GM23338 (cell line): ENCODE measurements around the gene PTH1R. TPM values are rescaled to one million over a fixed set of nuclear protein-coding genes. Genes with fewer than 3 reads are reported as not detected.

Experiments used
- ATAC-seq: fragments of 200-7000 bp; cut with Tn5 transposase; 3 replicates; pipeline ENCODE4 v1.9.1; 2020
- DNase-seq: peaks from one replicate; pipeline ENCODE4 v3.0.0-alpha.2; 2015; ENCODE audit warnings: low spot score
- H2AFZ ChIP-seq: fragments of 200-600 bp; sonication (generic); 2 replicates; pipeline ENCODE4 v1.8.0; 2016; ENCODE audit warnings: antibody characterized with exemption, mild to moderate bottlenecking, moderate library complexity
- H3F3A ChIP-seq: fragments of 200-600 bp; sonication (generic); replicated peaks from 2 replicates; pipeline ENCODE4 v1.8.0; 2017; ENCODE audit warnings: antibody characterized with exemption, mixed run types, low read depth
- H3K27ac ChIP-seq: fragments of 200-600 bp; sonication (generic); 2 replicates; pipeline ENCODE4 v1.6.1; 2016; ENCODE audit warnings: low read depth
- H3K27me3 ChIP-seq: fragments of 200-600 bp; sonication (generic); 2 replicates; pipeline ENCODE4 v1.8.0; 2016; ENCODE audit warnings: mild to moderate bottlenecking, mixed run types, moderate library complexity; ENCODE audit not compliant: insufficient read depth
- H3K36me3 ChIP-seq: fragments of 200-600 bp; sonication (generic); 2 replicates; pipeline ENCODE4 v1.8.0; 2016; ENCODE audit warnings: mild to moderate bottlenecking; ENCODE audit not compliant: insufficient read depth
- H3K4me1 ChIP-seq: fragments of 200-600 bp; sonication (generic); 2 replicates; pipeline ENCODE4 v1.8.0; 2016; ENCODE audit warnings: mild to moderate bottlenecking, moderate library complexity; ENCODE audit not compliant: insufficient read depth
- H3K4me2 ChIP-seq: fragments of 200-600 bp; sonication (generic); 2 replicates; pipeline ENCODE4 v1.7.1; 2017; ENCODE audit warnings: mixed run types
- H3K4me3 ChIP-seq: fragments of 200-600 bp; sonication (generic); 2 replicates; pipeline ENCODE4 v1.6.1; 2016; ENCODE audit warnings: mixed run types
- H3K79me2 ChIP-seq: fragments of 200-600 bp; sonication (generic); replicated peaks from 2 replicates; pipeline ENCODE4 v1.8.0; 2017; ENCODE audit warnings: mild to moderate bottlenecking; ENCODE audit not compliant: insufficient read depth
- H3K9me2 ChIP-seq: fragments of 200-600 bp; sonication (generic); 2 replicates; pipeline ENCODE4 v1.8.0; 2017; ENCODE audit not compliant: insufficient read depth
- H4K20me1 ChIP-seq: fragments of 200-600 bp; sonication (generic); replicated peaks from 2 replicates; pipeline ENCODE4 v1.8.0; 2017; ENCODE audit warnings: mild to moderate bottlenecking; ENCODE audit not compliant: insufficient read depth
- H3K27ac Mint-ChIP-seq: 2 replicates; pipeline ENCODE4 v1.8.0; 2020; ENCODE audit warnings: inconsistent platforms, mild to moderate bottlenecking, moderate library complexity, mixed read lengths
- H3K27me3 Mint-ChIP-seq: 3 replicates; pipeline ENCODE4 v1.8.0; 2022; ENCODE audit warnings: low read depth, mild to moderate bottlenecking, moderate library complexity, mixed read lengths, inconsistent platforms; ENCODE audit not compliant: insufficient read depth, poor library complexity
- H3K36me3 Mint-ChIP-seq: 3 replicates; pipeline ENCODE4 v1.8.0; 2021; ENCODE audit warnings: low read depth, mild to moderate bottlenecking, inconsistent platforms, moderate library complexity, mixed read lengths
- H3K4me1 Mint-ChIP-seq: 3 replicates; pipeline ENCODE4 v1.8.0; 2020; ENCODE audit warnings: mild to moderate bottlenecking, inconsistent platforms, mixed read lengths
- H3K4me3 Mint-ChIP-seq: 3 replicates; pipeline ENCODE4 v1.8.0; 2021; ENCODE audit warnings: moderate library complexity, mild to moderate bottlenecking, inconsistent platforms, mixed read lengths
- H3K9me3 Mint-ChIP-seq: 3 replicates; pipeline ENCODE4 v1.8.0; 2020; ENCODE audit warnings: moderate library complexity, mild to moderate bottlenecking, inconsistent platforms, mixed read lengths
- CREB1 ChIP-seq: fragments of 250-450 bp; sonication (Bioruptor Pico); IDR thresholded peaks from 2 replicates; pipeline ENCODE4 v1.5.0; 2020; ENCODE audit warnings: low read depth, mild to moderate bottlenecking, moderate library complexity
- EZH2 ChIP-seq: fragments of 200-600 bp; sonication (generic); IDR thresholded peaks from one replicate; pipeline ENCODE4 v1.8.0; 2017; ENCODE audit warnings: antibody characterized with exemption, mild to moderate bottlenecking, low read depth; ENCODE audit not compliant: unreplicated experiment
- EZH2phosphoT487 ChIP-seq: fragments of 200-600 bp; sonication (generic); IDR thresholded peaks from one replicate; pipeline ENCODE4 v1.8.1; 2018; ENCODE audit warnings: antibody characterized with exemption; ENCODE audit not compliant: unreplicated experiment
- JUNB ChIP-seq: IDR thresholded peaks from one replicate; pipeline ENCODE4 v1.6.1; 2016; ENCODE audit warnings: antibody characterized with exemption; ENCODE audit not compliant: unreplicated experiment
- NANOG ChIP-seq: IDR thresholded peaks from 2 replicates; pipeline ENCODE4 v1.6.1; 2016; ENCODE audit warnings: antibody characterized with exemption, borderline replicate concordance
- POLR2AphosphoS5 ChIP-seq: IDR thresholded peaks from 2 replicates; pipeline ENCODE4 v1.6.1; 2016; ENCODE audit warnings: antibody characterized with exemption, low read depth
- REST ChIP-seq: IDR thresholded peaks from one replicate; pipeline ENCODE4 v1.6.1; 2018; ENCODE audit warnings: antibody characterized with exemption; ENCODE audit not compliant: unreplicated experiment
- ZNF114 ChIP-seq: fragments of 250-450 bp; sonication (Bioruptor Pico); IDR thresholded peaks from 2 replicates; pipeline ENCODE4 v1.5.0; 2020; ENCODE audit warnings: mild to moderate bottlenecking, moderate library complexity
- ZNF331 ChIP-seq: fragments of 250-450 bp; sonication (Bioruptor Pico); IDR thresholded peaks from 2 replicates; pipeline ENCODE4 v1.5.0; 2020; ENCODE audit warnings: low read depth, mild to moderate bottlenecking, moderate library complexity
- ZNF462 ChIP-seq: fragments of 250-450 bp; sonication (Bioruptor Pico); IDR thresholded peaks from 2 replicates; pipeline ENCODE4 v1.5.0; 2020; ENCODE audit warnings: mild to moderate bottlenecking, moderate library complexity
- polyA plus RNA-seq: library from polyadenylated mRNA; unstranded; fragments of >200 nt; fragmentation: Nextera tagmentation; extraction: Ambion mirVana; gene quantifications from 2 replicates; pipeline ENCODE4 v1.2.1, GENCODE V29; 2016
- total RNA-seq: library from RNA; depleted of rRNA; stranded (reverse); fragments of >200 nt; shearing (Covaris generic); gene quantifications from 2 replicates; pipeline ENCODE4 v1.2.3, GENCODE V29; 2014
- TF ChIP-seq, protein P1 (sequence below), 2 experiments: fragments of 200-600 bp in 1 of 2; sonication (generic) in 1 of 2; conservative IDR thresholded peaks; 2 replicates each; pipeline versions ENCODE4 v1.5.1 to v1.6.1; 2016 to 2017; ENCODE audit warnings: antibody characterized with exemption in 2 of 2, low read depth in 2 of 2, mild to moderate bottlenecking in 2 of 2, moderate library complexity in 1 of 2
- TF ChIP-seq, protein P2 (sequence below): IDR thresholded peaks from 2 replicates; pipeline ENCODE4 v1.6.1; 2016; ENCODE audit warnings: antibody characterized with exemption

PTH1R gene
- total and polyA plus RNA-seq, 2 experiments from 2014 or later: 1.3 to 1.9 TPM

DNA sequence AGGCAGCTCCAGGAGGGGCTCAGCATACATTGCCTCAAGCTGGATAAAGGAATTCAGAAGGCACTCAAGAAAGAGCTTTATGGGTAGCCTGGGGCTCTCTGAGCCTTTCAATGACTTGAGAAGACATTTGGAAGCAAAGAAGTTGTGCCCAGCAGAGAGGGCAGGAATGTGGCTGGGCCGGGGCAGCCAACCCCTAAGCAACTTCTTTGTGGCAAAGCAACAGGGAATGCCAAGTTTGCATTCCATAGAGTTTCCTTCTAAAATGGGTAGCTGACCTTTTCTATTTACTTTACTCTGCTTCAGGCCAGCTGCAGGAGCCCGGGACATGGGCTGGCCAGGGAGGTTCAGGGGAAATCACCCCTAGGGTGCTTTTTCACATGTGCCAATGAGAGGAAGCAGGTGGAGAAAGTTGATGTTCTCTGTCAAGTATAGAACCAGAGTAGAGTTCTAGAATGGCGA, 53.5 kb downstream of the PTH1R start:
- DNase-seq: no peak
- H3K79me2 ChIP-seq: peaks cover 74% of the 10 kb centered on the region
- Mint-ChIP-seq H3K36me3 (no peaks in the 10 kb centered on the region; the same call in 2 of the 3 replicates), H3K4me3 (no peak overlapping the region), H3K9me3 (no peaks in the 10 kb centered on the region), H3K27me3 (peaks cover 4% of the 10 kb centered on the region), H3K4me1 (peaks cover 32% of the 10 kb centered on the region), H3K27ac (peak overlapping the region; percentile 70)
- ATAC-seq: peak; percentile 10; the same call in 2 of the 3 replicates
- no peaks in the 10 kb centered on the region for H3K9me2 ChIP-seq
- no peak overlapping the region for H2AFZ ChIP-seq
- TF ChIP-seq, protein P1, sequence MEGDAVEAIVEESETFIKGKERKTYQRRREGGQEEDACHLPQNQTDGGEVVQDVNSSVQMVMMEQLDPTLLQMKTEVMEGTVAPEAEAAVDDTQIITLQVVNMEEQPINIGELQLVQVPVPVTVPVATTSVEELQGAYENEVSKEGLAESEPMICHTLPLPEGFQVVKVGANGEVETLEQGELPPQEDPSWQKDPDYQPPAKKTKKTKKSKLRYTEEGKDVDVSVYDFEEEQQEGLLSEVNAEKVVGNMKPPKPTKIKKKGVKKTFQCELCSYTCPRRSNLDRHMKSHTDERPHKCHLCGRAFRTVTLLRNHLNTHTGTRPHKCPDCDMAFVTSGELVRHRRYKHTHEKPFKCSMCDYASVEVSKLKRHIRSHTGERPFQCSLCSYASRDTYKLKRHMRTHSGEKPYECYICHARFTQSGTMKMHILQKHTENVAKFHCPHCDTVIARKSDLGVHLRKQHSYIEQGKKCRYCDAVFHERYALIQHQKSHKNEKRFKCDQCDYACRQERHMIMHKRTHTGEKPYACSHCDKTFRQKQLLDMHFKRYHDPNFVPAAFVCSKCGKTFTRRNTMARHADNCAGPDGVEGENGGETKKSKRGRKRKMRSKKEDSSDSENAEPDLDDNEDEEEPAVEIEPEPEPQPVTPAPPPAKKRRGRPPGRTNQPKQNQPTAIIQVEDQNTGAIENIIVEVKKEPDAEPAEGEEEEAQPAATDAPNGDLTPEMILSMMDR (conservative IDR thresholded peaks at IDR 0.05; ENCODE audit: low read depth in 2 of 2): no peak
- TF ChIP-seq, protein P2, sequence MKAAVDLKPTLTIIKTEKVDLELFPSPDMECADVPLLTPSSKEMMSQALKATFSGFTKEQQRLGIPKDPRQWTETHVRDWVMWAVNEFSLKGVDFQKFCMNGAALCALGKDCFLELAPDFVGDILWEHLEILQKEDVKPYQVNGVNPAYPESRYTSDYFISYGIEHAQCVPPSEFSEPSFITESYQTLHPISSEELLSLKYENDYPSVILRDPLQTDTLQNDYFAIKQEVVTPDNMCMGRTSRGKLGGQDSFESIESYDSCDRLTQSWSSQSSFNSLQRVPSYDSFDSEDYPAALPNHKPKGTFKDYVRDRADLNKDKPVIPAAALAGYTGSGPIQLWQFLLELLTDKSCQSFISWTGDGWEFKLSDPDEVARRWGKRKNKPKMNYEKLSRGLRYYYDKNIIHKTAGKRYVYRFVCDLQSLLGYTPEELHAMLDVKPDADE: no peak
- TF ChIP-seq JUNB: no peak
- TF ChIP-seq ZNF462 (CRISPR knock-in tag): no peak
- TF ChIP-seq NANOG: no peak
- no peak for TF ChIP-seq POLR2AphosphoS5
- no peak for TF ChIP-seq REST
- no peak for TF ChIP-seq ZNF331 (CRISPR knock-in tag)
- TF ChIP-seq CREB1 (CRISPR knock-in tag): no peak
- no peak for TF ChIP-seq EZH2phosphoT487
- no peak for TF ChIP-seq ZNF114 (CRISPR knock-in tag)
- no peak for TF ChIP-seq EZH2
- no peaks in the 10 kb centered on the region for H3K27me3 ChIP-seq
- H3K4me2 ChIP-seq: no peak overlapping the region
- H3K27ac ChIP-seq: no peak overlapping the region
- H3K36me3 ChIP-seq: no peaks in the 10 kb centered on the region
- 0 out of 2 replicates have a peak, but pooled peaks cover 1% of the 10 kb centered on the region for H3F3A ChIP-seq
- peaks cover 8% of the 10 kb centered on the region; the same call in 1 of the 2 replicates for H3K4me1 ChIP-seq
- no peak overlapping the region for H3K4me3 ChIP-seq
- H4K20me1 ChIP-seq: peaks cover 31% of the 10 kb centered on the region
